HG02571 (cell line): ENCODE data around the gene ARHGDIA.
A peak's percentile ranks its signal among the peaks of the same experiment; 100 is the strongest.
"Not testable (repeated sequence)": the region's sequence is repeated elsewhere in the genome, so short reads cannot be mapped to it uniquely, and the experiment has no call there.

Source experiments
- ATAC-seq: cut with Tn5 transposase; IDR thresholded peaks from one replicate; pipeline ENCODE4 v1.9.1; 2021; ENCODE audit warnings: mild to moderate bottlenecking, moderate library complexity; ENCODE audit not compliant: unreplicated experiment

ARHGDIA gene

GRCh38 chr17:81870981-81871386 is at the start of gene ARHGDIA:
TSS of gene ARHGDIA (minus strand) at chr17:81871337. CDS start at chr17:81869930, 1,407 bp downstream.
- peak; percentile 24 for ATAC-seq

- ATAC-seq, result no peak
Observed at GRCh38 chr17:81918832-81919545, 47.9 kb upstream of the ARHGDIA start.

GRCh38 chr17:81918333-81918669 is 47.2 kb upstream of the ARHGDIA start:
- ATAC-seq, result not testable (repeated sequence)

GRCh38 chr17:81917565-81918332 is 46.6 kb upstream of the ARHGDIA start, which contains the start of gene SIRT7:
TSS of gene SIRT7 (minus strand) at chr17:81918176. CDS start at chr17:81918131, 45 bp downstream.
- ATAC-seq, result peak; percentile 56

GRCh38 chr17:81916234-81917001 is 45.3 kb upstream of the ARHGDIA start:
- no peak for ATAC-seq

DNA sequence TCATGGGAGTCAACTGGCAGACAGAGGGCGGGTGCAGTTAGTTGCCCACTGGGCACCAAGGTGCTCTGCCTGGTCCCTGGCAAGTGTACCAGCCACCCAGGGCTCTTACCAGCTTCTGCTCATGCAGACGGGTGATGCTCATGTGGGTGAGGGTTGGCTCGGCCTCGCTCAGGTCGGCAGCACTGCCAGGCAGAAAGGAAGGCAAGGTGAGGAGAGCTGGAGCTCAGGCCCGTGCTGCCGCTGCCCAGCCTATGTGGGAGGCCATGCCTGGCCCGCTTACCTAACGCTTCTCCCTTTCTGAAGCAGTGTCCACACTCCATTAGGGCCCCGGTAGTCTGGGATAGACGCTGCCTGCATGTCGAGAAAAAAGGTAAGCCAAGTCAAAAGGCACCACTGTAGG is 44.2 kb upstream of the ARHGDIA start:
- no peak for ATAC-seq

DNA sequence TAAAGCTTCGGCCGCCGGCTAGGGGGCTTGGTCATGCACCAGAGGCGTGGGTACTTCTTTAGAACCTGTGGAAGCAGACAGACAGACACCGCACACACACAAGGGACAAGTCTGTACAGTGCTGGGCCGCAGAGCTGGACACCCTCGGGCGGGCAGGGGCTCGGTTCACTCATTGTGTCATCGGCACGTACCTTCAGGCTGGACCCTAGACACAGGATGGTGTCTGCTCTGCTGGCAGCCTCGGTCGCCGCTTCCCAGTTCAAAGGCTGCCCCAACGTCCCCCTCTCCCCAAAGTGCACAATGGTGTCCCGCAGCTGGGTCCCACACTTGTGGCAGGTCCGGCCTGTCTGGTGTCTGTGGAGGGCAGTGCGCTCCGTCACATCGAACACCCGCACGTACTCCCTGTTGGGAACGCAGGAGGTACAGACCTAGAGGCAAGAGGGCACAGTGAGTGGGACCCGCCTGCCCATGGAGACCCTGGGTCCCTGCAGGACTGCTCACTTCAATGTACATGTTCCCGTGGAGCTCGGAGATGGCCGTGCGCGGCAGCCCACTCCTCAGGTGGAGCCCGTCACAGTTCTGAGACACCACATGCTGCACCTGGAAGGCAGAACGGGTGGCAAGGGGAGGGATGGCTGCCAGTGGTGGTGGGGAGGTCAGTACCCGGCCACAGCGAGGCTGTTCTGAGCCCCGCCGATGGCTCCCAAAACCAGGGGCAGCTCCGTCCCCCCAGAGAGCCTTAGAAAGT is 43.1 kb upstream of the ARHGDIA start:
- ATAC-seq, result no peak

- no peak for ATAC-seq
Observed at GRCh38 chr17:81913394-81914102, 42.4 kb upstream of the ARHGDIA start.

DNA sequence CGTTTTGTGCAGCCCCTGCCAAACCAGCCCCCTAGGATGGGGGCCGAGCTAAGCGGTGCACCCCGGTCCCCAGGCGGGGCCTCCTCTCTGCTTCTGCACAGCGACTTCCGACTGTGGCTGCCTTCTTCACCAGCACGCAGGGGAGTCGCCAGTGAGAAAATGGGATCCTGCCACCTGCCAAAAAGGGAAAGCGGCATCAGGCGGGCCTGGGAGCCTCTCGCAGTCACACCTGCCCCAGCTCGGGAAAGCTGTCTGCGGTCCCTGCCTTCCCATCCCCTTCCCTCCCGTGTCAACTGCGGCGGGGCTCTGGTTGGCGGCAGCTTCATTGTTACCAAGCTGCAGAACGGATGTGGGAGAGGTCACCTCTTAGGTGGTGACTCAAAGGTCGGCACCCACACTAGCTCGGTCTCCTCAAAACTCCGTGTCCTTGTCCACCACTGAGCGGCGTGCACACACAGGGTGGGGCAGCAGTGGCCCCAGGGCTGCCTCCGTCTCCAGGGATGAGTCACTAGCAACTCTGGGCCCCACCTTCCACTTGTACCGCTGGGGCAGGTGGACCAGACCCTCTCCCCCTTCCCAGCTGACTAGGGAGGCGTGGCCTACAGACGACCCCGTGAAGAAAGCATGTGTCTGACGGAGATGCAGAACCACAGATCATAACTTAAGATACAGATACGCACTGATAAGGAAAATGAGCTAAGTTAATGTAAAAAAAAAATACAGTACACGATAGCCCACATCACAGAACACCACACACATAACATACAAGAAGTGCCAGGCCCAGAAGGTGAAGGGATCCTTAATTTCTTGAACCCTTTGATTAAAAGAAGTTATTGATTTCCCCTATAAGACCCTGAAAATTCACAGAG is 41.5 kb upstream of the ARHGDIA start:
- no peak for ATAC-seq

GRCh38 chr17:81911969-81912368 is 40.8 kb upstream of the ARHGDIA start:
- ATAC-seq, result no peak

GRCh38 chr17:81911277-81911961 is 40.3 kb upstream of the ARHGDIA start, which contains the start of gene PCYT2:
TSS of gene PCYT2 (minus strand) at chr17:81911399. CDS start at chr17:81911355, 44 bp downstream.
- ATAC-seq, result peak; percentile 62

DNA sequence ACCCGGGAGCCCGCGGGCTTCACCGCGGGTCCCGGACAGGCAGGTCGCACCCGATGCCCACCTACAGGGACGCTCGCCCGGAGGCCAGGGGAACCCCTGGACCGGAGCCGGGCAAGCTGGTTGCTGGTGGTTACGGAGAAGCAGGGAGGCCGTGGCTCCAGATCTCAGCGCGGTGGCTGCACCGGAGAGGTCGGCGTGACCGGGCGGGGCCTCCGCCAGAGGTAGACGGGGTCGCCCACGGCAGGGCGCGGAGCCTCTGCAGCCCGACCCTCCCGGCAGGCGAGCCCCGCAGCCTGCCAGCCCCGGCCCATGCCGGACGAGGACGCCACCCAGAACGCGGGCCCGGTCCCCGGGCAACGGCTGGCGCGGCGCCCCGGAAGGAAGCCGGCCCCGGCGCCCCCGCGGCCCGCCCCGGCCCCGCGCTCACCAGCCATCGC is 39.7 kb upstream of the ARHGDIA start:
- peak; percentile 20 for ATAC-seq

GRCh38 chr17:81909966-81910839 is 39.1 kb upstream of the ARHGDIA start:
- ATAC-seq, result no peak

GRCh38 chr17:81909231-81909630 is 38.1 kb upstream of the ARHGDIA start:
- ATAC-seq, result no peak

GRCh38 chr17:81908793-81909192 is 37.7 kb upstream of the ARHGDIA start:
- ATAC-seq, result no peak

DNA sequence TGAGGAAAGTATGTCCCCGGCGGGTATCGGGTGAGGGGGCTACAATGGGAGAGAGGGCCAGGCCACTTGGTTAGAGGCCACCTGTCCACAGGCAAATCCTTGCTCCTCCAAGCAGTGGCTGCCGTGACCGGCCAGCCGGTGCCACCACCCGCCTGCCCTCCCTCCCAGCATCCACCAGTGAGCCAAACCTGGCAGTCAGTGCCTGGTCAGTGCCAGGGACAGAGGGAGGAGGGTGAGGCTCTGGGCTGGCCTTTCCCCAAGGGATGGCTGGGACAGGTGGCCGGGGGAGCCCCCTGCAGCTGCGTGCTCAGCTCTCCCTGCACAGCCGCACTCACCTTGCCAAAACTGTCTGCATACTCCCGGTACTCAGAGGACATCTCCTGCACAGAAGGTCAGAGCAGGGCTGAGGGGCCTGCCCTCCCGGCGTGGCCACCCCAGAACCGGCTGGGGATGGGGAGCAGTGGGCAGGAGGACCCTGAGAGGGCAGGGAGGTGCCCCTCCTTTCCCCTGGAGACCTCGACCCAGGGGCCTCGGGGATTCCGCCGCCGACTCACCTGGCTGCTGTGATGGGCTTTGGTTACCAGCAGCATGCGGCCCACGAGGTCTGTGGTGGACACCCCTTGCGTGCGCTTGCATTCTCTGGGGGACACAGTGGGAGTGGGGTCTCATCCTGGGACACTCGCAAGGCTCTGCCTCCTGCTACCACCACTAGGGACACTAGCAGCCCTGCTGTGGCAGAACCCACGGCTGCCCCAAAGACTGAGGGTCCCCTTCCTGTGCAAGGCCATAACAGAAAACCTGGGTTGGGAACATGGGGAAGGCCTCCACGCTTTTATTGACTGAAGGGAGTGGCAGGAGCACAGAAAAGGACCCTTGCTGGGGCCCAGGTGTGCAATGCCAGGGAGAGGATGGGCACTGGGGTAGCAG is 36.3 kb upstream of the ARHGDIA start:
- ATAC-seq, result no peak
